Stimulated activated CD8-positive, alpha-beta memory T cell treated with anti-CD3 and anti-CD28 coated beads, Interleukin-15, amount 100 ng/mL, for 4 hours (primary cell): Measurements from ENCODE around the gene STX12.
"Not testable (repeated sequence)": the region's sequence is repeated elsewhere in the genome, so short reads cannot be mapped to it uniquely, and the experiment has no call there.

Experiments
- DNase-seq, 2 donors: peaks; one replicate each; pipeline ENCODE4 v3.0.0-alpha.2; 2020; ENCODE audit warnings: low read depth in 2 of 2

STX12 gene

DNA sequence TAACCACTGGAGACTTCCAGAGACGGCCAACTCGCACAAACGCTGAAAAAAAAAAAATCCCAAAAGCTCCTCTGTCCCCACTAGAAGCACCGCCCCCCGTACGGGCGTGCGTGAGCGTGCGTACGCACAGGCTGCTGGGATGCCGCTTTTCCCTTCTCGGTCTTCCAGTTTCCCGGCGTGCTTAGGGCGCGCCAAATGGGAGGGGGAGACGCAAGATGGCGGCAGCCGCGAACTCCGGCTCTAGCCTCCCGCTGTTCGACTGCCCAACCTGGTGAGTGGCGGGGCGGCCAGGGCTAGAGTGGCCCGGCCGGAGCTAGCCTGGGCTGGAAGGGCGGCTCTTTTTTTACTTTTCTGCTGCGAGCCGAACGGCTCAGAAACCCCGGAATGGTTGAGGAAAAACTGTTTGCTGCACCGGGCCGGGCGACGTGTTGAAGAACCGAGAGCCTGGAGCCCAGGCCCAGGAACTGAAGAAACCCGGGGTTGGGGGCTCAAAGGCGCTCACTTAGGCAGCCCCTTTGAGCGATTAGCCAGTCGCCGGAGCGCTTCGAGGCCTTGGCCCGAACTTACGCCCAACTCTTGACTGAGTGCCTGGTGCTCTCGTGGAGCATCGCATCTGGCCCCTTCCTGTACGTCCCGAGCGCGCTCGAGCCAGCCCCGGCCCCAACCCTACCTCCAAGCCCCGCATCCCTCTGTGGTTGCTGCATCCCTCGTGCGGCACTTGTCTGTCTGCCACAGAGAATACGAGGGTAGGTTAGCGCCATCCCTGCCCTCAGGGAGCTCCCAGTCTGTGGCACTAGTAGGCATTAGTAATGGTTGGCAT lies 57.8 kb downstream of the STX12 start, which contains the start of gene PPP1R8:
Gene PPP1R8 (plus strand): TSS at position 162 of the 820 bp plus-strand sequence. CDS start 54 bp downstream, at position 216.
- peak; percentile 80 to 84 for DNase-seq

- no peak for DNase-seq
Observed at GRCh38 chr1:27831568-27832410, 58.8 kb downstream of the STX12 start.

DNA sequence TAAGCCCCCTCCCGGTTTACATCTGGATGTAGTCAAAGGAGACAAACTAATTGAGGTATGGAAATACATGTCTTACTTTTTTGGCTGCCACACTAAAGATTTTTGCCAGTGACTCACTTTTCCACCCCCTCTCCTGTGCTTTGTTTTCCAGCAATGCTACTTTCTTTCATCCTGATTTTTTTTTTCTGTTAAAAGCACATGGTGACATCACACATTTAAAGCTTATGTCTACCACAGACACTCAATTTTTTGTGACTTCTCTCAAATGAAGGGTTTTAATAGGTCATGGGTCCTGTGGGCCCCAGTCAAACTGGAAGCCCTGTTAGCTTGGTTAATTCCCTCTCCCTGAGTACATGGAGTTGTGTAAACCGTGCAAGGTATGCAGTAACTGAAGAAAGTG lies 59.7 kb downstream of the STX12 start:
- DNase-seq = no peak

- DNase-seq = no peak
Observed at GRCh38 chr1:27833470-27833869, 60.5 kb downstream of the STX12 start.

GRCh38 chr1:27835046-27835445 lies 62.0 kb downstream of the STX12 start:
- no peak for DNase-seq

- no peak for DNase-seq
Observed at GRCh38 chr1:27835501-27835900, 62.5 kb downstream of the STX12 start.

DNA sequence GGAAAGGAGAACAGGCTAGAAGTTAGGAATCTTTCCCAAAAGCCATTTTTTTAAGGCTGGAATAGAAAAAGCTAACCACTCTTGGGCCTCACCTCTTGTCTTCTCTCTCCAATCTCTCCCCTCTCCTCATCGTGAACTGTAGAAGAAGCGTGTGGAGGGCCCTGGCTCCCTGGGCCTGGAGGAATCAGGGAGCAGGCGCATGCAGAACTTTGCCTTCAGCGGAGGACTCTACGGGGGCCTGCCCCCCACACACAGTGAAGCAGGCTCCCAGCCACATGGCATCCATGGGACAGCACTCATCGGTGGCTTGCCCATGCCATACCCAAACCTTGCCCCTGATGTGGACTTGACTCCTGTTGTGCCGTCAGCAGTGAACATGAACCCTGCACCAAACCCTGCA lies 76.9 kb downstream of the STX12 start:
- no peak for DNase-seq

GRCh38 chr1:27855085-27855484 lies 82.1 kb downstream of the STX12 start:
- no peak for DNase-seq

DNA sequence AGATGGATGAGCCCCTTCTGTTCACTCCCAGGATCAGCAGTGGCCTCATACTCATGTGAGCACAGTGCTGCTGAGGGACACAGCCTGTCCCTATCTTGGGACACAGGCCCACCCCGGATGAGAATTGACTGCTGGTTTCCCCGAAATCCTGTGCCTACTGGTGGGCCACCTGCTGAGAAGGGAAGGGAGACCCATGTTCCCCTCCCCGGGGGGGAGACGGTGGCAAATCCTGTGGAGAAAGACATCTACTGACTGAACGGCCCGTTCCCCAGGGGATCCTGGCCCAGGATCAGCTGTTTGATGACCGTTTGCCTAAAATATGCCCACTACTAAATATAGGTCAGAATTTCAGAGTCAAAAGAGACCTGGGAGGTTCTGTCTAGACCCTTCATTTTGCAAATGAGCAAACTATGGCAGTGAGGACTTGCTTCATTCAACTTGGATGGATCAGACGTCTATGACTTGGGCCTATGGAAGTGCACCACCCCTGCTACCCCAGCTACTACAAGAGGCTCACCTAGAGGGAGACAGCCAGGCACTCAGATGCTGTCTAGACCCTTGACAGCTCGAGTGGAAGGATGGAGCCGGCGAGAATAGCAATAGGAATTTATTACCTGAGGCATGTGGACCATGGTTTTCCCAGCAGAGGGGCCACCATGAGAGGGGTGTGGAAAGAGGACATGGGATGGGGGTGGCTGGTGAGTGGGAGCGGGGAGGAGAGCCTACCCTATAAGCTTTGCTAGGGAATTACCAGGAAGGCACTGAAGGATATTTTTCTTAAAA lies 83.7 kb downstream of the STX12 start:
- no peak for DNase-seq

DNA sequence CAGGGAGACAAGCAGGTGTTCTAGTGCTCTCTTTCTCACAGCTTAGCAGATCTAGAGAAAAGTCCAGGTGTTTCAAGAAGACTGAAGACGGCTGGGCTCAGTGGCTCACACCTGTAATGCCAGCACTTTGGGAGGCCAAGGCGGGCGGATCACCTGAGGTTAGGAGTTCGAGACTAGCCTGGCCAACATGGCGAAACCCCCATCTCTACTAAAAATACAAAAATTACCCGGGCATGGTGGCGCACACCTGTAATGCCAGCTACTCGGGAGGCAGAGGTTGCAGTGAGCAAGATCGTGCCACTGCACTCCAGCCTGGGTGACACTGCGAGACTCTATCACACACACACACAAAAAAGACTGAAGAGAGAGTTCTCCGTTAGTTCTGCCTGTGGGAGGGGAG lies 84.5 kb downstream of the STX12 start:
- DNase-seq = not testable (repeated sequence)

- peak; percentile 57 to 64 for DNase-seq
Observed at GRCh38 chr1:27858072-27858948, 85.3 kb downstream of the STX12 start.

GRCh38 chr1:27858949-27859576 lies 86.0 kb downstream of the STX12 start:
- DNase-seq = no peak

GRCh38 chr1:27861436-27861835 lies 88.4 kb downstream of the STX12 start:
- no peak for DNase-seq

DNA sequence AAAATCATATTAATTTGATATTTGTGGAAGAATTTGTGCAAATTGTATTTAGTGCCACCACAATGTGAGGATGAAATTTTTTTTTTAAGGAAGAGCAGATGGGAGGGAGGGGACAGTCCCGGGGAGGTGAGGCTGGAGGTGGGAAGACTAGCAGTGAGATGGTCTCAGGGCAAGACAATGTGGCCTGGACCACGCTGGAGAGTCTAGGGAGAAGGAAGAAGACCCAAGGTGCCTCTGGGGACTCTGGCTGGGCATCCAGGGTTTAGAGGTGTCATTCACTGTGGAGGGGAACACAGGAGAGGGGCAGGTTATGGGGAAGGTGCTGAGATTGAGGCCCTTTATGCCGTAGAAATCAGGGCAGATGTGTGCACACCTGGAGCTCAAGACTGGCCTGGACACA lies 89.0 kb downstream of the STX12 start:
- DNase-seq = no peak

DNA sequence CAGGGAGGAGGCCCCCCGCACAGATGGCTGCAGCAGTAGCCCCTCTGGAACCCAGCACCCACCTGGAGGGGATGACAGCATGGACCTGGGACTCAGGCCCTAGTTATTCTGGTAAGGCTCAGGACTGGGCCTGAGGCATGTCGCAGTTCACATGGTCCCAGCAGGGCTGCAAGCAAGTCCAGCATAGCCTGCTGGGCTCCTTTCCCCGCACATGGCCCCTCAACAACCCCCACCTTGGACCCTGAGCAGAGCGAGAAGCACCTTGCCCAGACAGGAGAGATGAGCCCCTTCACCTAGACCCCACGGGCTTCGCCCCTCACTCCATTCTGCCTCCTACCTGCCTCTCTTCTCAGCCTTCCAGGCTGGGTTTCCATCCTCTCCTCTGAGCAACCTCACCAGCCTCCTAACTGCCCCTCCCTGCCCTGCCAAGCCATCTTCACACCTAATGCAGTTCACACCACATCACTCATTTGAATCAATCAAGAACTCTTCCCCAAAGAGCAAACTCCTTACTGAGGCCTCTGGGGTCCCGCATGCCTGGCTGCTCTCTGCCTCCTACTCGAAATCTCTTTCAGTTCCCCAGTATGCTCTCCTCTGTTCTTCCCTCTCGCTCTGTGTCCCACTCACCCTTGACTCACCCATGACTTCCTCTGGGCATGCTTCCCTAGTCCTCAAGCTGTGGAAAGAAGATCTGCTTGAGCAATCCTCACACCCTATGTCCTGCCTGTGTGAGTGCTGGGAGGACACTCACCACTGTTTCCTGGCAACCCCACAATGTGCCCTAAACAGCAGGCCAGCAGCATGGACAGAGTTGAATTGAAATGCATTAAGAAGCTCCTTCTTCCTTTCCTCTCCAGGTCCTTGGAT lies 89.9 kb downstream of the STX12 start:
- DNase-seq = no peak

- DNase-seq = no peak
Observed at GRCh38 chr1:27863538-27863915, 90.5 kb downstream of the STX12 start.

DNA sequence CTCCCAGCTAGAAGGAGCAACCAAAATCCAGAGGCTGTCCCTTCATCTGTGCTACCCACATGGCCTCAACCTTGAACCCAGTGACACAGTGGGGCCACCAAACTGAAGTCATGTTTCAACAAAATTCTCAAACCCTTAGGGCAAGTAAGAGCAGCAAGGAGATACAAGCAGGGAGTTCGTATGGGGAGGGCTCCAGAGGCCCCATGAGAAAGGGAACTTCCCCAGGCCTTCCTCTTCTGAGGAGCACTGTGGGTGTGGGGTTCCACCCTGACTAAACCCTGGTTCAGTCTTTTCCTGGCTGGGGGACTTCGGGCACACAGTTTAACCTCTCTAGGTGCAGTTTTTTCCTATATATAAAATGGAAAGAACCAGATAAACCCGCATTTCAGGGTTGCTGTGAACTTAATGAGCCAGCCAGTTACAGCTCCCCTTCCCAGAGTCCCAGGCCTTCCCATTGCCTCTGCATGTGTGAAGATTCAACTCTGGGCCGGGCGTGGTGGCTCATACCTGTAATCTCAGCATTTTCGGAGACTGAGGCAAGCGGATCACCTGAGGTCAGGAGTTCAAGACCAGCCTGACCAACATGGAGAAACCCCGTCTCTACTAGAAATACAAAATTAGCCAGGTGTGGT lies 91.4 kb downstream of the STX12 start:
- no peak for DNase-seq

DNA sequence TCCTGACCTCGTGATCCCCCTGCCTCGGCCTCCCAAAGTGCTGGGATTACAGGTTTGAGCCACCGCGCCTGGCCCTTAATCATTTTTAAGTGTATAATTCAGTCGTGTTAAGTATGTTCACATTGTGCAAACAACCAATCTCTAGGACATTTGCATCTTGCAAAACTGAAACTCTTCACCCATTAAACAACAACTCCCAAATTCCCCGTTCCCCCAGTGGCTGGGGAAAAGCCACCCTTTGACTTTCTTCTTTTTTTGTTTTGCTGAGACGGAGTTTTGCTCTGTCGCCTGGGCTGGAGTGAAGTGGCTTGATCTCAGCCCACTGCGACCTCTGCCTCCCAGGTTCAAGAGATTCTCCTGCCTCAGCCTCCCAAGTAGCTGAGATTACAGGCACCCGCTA lies 92.8 kb downstream of the STX12 start:
- no peak for DNase-seq

DNA sequence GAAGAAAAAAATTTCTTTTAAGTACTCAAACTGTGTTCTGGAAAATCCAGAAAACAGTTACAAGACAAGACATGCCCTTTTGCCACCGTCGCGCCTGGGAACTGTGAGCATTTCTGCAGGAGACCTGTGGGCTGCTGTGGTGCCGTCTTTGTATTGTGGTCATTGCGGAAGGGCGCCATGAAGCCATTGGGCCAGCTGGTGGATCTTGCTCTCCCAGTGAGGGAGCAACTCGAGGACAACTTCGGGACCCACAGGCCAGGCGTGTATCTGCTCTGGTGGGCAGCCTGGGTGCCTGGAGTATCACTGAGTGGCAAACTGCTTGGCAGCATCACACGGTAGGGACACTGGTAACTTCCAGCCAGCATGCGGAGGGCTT lies 95.5 kb downstream of the STX12 start:
- DNase-seq = no peak
